Memory B cell (primary cell): Measurements from ENCODE around the gene NDUFA7.

Experiments used
- ATAC-seq: fragments of 150-1000 bp; cut with Tn5 transposase; 2 replicates; pipeline ENCODE4 v1.10.0; 2021; ENCODE audit warnings: low read depth, mild to moderate bottlenecking, moderate library complexity
- DNase-seq, 2 donors: peaks; one replicate each; pipeline ENCODE4 v3.0.0; 2022; ENCODE audit warnings: low spot score in 2 of 2
- H3K27ac Mint-ChIP-seq: one replicate; pipeline ENCODE4 v1.8.0; 2022; ENCODE audit warnings: mild to moderate bottlenecking, moderate library complexity, mixed read lengths
- H3K27me3 Mint-ChIP-seq: one replicate; pipeline ENCODE4 v1.8.0; 2022; ENCODE audit warnings: mixed read lengths
- H3K36me3 Mint-ChIP-seq: one replicate; pipeline ENCODE4 v1.8.0; 2022; ENCODE audit warnings: mild to moderate bottlenecking, mixed read lengths
- H3K4me1 Mint-ChIP-seq: one replicate; pipeline ENCODE4 v1.8.0; 2022; ENCODE audit warnings: mixed read lengths
- H3K4me3 Mint-ChIP-seq: one replicate; pipeline ENCODE4 v1.8.0; 2022; ENCODE audit warnings: mild to moderate bottlenecking, moderate library complexity, mixed read lengths
- H3K9me3 Mint-ChIP-seq: one replicate; pipeline ENCODE4 v1.8.0; 2022; ENCODE audit warnings: mixed read lengths

Gene NDUFA7

DNA sequence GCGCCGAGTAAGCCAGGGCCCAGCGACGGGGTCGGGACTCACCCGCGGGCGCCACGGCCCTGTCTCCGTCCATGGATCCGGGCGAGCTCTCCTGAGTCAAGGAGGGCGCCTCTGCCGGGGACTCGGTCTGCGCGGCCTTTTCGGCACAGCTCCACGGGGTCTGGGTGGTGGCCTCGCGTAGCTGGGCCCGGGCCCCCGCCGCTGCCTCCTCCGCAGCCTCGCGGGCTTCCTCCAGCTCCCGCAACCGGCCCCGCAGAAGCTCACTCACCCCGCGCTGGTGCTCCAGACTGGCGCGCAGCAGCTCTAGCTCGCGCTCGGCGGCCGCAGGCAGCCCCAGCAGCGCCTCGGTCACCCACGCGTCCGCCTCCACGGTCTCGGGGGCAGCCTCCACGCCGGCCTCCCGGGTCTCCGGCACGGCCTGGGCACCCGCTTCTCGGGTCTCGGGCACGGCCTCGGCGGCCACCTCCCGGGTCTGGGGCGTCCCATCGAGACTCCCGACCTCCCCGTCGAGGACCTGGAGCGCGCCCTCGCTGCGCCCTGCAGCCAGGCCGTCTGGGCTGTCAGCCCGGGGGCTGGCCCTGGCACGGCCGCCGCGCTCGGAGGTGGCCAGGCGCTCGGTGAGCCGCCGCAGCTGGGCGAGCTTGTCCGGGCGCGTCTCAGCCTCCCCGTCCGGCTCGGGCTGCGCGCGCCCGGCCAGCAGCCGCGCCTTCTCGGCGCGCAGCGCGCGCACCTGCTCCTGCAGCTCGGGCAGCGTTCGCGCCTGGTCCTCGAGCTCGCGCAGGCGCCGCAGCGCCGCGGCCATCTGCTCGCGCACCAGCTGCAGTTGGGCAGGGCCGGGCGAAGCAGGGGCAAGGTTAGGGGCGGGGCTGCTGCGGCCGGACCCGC is 13.5 kb upstream of the NDUFA7 start:
- Mint-ChIP-seq H3K27ac (no peak overlapping the region), H3K9me3 (no peaks in the 10 kb centered on the region), H3K4me1 (peaks cover 5% of the 10 kb centered on the region), H3K36me3 (no peaks in the 10 kb centered on the region), H3K27me3 (peaks cover 14% of the 10 kb centered on the region), H3K4me3 (no peak overlapping the region)
- peak; percentile 25 for ATAC-seq
- DNase-seq, result no peak

DNA sequence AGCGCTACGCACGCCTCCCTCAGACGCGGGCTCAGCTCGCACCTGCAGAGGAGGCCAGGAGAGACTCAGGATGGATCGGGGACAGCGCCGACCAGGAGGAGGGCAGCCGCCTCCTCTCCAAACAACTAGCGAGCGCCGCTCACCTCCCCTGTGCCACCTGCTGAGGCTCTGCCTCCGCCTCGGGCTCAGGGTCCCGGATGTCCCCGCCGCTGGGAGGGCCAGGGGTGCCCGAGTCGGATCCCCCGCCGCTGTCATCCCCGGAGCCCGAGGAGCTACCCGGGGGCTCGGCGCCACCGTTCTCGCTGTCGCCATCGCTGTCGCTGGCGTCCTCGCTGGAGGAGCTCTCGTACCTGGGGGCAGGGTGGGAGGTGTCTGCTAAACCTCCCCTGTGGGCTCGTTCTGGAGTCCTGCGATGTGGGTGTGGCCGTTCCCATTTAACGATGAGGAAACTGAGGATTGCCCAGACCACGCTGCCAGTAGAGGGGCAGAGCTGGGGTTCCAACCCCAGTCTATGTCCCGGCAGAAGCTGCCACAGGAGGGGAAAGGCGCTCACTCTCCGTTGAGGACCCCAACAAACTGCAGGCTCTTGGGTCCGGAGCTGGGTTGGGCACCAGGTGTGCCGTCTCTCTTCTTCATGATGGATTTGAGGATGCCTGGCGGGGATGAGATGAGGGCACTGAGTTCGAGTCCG is 12.7 kb upstream of the NDUFA7 start:
- Mint-ChIP-seq H3K27ac (no peak overlapping the region), H3K4me3 (peak overlapping the region; percentile 34), H3K4me1 (peaks cover 5% of the 10 kb centered on the region), H3K36me3 (no peaks in the 10 kb centered on the region), H3K9me3 (no peaks in the 10 kb centered on the region), H3K27me3 (peaks cover 13% of the 10 kb centered on the region)
- no peak for ATAC-seq
- DNase-seq, result no peak

DNA sequence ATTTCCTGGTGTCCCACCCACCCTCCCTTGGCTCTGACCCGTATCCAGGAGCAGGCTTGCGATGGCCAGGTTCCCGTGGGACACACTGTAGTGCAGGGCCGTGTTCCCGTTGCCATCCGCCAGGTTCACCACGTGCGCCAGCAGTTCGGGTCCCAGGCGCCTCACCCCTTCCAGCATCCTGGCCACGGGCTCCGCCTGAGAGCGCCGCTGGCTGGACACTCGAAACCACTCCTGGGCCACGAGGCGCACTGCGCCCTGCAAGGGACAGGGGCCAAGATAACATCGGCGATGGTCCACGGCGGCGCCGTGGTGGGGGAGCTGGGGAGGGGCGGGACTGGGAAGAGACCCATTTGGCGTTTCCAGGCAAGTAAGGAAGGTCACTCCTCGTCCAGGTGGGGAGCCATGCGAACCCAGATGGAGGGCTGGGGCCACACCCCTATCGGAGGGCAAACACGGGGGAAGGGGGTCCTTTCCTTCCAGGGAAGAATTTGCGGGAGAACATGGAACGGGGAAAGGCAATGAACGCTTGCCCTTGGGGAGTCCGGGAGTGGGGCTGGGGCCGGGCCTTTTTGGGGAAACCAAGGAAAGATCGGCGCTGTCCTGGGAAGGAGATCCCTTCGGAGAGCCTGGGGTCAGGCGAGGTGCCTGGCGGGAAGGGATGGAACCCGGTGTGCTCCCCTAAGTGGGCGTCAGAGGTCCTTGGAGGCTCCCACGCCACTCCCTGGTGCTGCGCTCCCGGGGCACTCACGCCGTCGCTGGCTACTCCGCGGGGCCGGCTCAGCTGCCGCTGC is 12.0 kb upstream of the NDUFA7 start:
- H3K4me3 Mint-ChIP-seq, result peak overlapping the region; percentile 21
- H3K9me3 Mint-ChIP-seq, result no peaks in the 10 kb centered on the region
- no peak for DNase-seq
- H3K27ac Mint-ChIP-seq, result no peak overlapping the region
- H3K36me3 Mint-ChIP-seq, result no peaks in the 10 kb centered on the region
- H3K4me1 Mint-ChIP-seq, result peaks cover 5% of the 10 kb centered on the region
- H3K27me3 Mint-ChIP-seq, result peaks cover 17% of the 10 kb centered on the region
- ATAC-seq, result no peak

DNA sequence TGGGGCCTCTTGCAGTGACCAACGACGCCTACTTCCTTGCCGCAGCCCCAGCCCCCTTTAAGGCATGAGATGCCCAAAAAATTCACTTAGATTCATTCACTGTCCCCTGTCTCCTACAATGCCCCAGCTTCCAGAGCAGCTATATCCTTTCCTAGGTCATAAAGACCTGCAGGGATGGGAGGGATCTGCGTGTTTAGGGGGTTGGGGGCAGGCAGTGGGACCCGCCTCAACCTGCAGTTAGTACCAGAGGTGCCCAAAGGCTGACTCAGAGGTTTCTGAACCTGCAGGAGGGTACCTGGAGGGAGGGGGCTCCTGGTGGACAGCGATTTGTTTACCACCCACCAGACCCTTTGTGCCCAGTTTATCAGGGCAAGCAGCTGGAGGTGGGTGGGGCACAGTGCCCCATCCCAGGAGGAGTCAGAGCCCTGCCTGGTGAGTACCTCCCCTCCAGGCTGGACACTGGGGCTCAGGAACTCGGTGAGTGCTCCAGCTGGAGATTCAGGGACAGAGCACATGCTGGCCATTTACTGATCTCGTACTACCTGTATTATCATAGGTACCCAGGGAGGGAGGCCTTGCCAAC is 10.2 kb upstream of the NDUFA7 start:
- no peak overlapping the region for H3K4me3 Mint-ChIP-seq
- peaks cover 15% of the 10 kb centered on the region for H3K27me3 Mint-ChIP-seq
- no peak overlapping the region for H3K27ac Mint-ChIP-seq
- H3K9me3 Mint-ChIP-seq, result no peaks in the 10 kb centered on the region
- H3K4me1 Mint-ChIP-seq, result peaks cover 5% of the 10 kb centered on the region
- H3K36me3 Mint-ChIP-seq, result peaks cover 2% of the 10 kb centered on the region
- no peak for ATAC-seq
- no peak for DNase-seq

DNA sequence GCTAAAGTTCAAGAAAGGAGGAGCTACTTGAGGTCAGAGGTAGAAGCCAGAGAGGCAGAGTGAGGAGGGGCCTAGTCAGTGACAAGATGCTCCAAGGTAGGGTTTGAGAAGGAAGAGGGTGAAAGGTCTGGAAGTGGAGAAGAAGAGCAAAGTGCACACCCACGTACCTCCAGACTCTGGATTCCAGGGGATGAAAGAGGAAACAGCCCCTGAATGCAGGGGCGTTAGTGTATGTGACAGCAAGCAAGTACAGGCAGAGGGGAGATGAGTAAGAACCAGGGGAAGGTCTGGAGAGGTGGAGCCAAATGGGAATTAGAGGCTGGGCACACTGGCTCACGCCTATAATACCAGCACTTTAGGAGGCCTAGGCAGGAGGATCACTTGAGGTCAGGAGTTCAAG is 8.8 kb upstream of the NDUFA7 start:
- no peak for DNase-seq
- no peak overlapping the region for H3K4me3 Mint-ChIP-seq
- H3K9me3 Mint-ChIP-seq, result no peaks in the 10 kb centered on the region
- H3K4me1 Mint-ChIP-seq, result peaks cover 2% of the 10 kb centered on the region
- peaks cover 2% of the 10 kb centered on the region for H3K36me3 Mint-ChIP-seq
- peaks cover 13% of the 10 kb centered on the region for H3K27me3 Mint-ChIP-seq
- H3K27ac Mint-ChIP-seq, result no peak overlapping the region
- no peak for ATAC-seq

DNA sequence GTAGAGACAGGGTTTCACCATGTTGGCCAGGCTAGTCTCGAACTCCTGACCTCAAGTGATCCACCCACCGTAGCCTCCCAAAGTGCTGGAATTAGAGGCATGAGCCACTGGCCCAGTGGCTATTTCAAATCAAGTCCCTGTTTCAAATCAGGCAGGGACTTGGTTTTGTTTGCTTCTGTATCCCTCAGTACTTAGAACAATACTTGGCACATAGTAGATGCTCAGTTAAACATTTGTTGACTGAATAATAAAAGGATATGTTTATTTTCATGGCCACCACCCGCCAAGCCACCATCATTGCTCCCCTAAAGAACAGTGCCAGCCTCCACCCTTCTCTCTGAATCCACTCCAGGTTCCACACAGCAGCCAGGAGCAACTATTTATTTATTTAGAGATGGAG is 4.3 kb upstream of the NDUFA7 start:
- DNase-seq (no peak), ATAC-seq (no peak)
- peaks cover 2% of the 10 kb centered on the region for H3K36me3 Mint-ChIP-seq
- H3K4me1 Mint-ChIP-seq, result peaks cover 12% of the 10 kb centered on the region
- H3K27ac Mint-ChIP-seq, result no peak overlapping the region
- peaks cover 11% of the 10 kb centered on the region for H3K27me3 Mint-ChIP-seq
- no peak overlapping the region for H3K4me3 Mint-ChIP-seq
- no peaks in the 10 kb centered on the region for H3K9me3 Mint-ChIP-seq

DNA sequence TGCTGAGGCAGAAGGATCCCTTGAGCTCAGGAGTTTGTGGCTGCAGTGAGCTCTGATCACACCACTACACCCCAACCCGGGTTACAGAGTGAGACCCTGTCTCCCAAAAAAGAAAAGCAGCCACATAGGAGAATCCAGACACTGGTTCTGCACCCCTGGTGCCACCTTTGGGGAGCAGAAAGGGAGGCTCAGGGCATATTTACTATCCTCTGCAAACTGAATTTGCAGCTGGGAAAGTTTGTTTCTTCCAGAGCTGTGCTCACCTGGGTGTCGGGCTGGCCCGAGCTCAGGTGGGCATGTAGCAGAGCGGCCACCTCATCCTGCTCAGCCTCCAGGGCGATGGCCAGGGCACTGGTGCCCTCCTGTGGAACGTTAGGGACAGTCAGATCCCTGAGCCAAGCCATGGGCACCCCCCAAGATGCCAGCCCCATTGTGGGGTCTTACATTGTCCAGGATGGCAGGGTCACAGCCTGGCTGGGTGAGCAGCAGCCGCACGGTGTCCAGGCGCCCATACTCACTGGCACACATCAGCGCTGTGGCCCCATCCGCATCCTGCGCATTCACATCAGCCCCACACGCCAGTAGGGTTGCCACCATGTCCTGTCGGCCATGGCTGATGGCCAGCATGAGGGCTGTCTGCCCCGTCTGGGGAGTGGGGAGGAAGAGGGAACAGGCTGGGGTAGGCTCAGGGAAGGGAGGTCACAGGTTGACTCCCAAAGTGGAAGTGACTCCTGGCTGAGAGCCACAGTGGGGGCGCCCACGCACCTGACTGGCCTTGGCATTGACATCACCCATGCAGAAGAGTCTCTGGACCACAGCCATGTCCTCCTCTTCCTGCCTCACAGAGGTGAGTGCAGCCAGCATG is 3.2 kb upstream of the NDUFA7 start:
- H3K27me3 Mint-ChIP-seq, result peaks cover 11% of the 10 kb centered on the region
- peaks cover 2% of the 10 kb centered on the region for H3K36me3 Mint-ChIP-seq
- H3K4me1 Mint-ChIP-seq, result peaks cover 18% of the 10 kb centered on the region
- H3K4me3 Mint-ChIP-seq, result no peak overlapping the region
- no peak overlapping the region for H3K27ac Mint-ChIP-seq
- H3K9me3 Mint-ChIP-seq, result no peaks in the 10 kb centered on the region
- no peak for DNase-seq
- no peak for ATAC-seq

DNA sequence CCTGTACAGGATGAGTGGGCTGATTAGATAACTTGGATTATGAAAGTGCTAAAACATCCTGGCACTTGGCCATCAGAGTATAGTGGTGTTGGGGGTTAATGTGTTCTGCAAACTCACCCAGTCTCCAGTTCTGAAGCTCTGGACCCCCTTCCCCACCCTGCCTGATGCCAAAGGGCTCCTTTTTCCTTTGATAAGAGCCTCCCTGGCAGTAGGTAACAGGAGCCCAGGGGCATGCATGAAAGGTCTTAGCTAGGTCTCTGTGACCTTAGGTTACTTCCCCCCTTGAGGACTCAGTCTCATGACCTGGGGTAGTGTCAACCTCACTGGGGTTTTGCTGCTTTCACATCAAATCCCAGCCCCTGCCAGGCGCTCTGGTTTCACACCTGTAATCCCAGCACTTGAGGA is 2.6 kb upstream of the NDUFA7 start:
- no peak overlapping the region for H3K27ac Mint-ChIP-seq
- peaks cover 2% of the 10 kb centered on the region for H3K36me3 Mint-ChIP-seq
- H3K9me3 Mint-ChIP-seq, result no peaks in the 10 kb centered on the region
- peaks cover 11% of the 10 kb centered on the region for H3K27me3 Mint-ChIP-seq
- no peak for DNase-seq
- H3K4me1 Mint-ChIP-seq, result peaks cover 18% of the 10 kb centered on the region
- H3K4me3 Mint-ChIP-seq, result peak overlapping the region; percentile 14
- no peak for ATAC-seq

DNA sequence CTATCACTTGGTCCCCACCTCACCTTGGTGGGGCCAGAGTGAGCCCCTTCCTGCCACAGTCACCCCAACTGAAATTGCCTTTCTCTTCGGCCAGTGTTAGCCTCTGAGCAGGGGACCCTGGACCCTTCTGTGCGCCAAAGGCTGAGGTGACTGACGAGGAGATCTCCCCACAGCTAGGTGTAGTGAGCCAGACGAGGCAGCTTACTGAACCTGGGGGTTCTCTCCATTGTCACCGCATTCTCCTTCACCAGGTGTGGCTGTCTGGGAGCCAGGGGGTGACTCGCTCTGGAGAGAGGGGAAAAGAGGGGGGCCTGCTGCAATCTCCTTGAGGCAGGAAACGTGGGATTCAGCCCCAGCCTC is 1.4 kb upstream of the NDUFA7 start:
- H3K36me3 Mint-ChIP-seq, result peaks cover 2% of the 10 kb centered on the region
- DNase-seq (no peak), ATAC-seq (no peak)
- H3K27me3 Mint-ChIP-seq, result peaks cover 4% of the 10 kb centered on the region
- H3K4me1 Mint-ChIP-seq, result peaks cover 18% of the 10 kb centered on the region
- H3K4me3 Mint-ChIP-seq, result peak overlapping the region; percentile 100
- peak overlapping the region; percentile 99 for H3K27ac Mint-ChIP-seq
- H3K9me3 Mint-ChIP-seq, result no peaks in the 10 kb centered on the region

DNA sequence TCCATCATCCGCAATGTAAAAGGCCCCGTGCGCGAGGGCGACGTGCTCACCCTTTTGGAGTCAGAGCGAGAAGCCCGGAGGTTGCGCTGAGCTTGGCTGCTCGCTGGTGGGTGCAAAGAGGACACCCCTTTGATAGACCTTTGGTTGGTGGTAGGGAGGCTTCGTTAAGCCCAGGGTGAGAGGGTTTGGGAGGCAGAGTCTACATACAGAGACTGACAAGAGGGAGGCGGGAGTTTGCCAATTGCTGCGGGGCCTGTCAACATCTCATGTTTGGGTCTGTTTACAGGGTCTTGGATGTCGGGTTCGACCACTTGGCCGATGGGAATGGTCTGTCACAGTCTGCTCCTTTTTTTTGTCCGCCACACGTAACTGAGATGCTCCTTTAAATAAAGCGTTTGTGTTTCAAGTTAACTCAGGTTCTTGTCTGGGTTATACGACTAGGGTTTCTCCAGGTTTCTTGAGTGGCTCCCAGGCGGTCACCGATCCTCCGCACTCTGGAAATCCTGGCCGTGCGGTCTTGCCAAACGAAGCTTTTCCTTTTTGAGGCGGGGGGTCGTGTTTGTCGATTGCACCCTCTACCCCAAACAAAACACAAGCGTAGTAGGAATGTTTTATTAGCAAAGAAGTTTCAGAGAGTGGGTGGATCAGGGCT is 937 bp upstream of the NDUFA7 start:
- Mint-ChIP-seq H3K4me1 (peaks cover 18% of the 10 kb centered on the region), H3K36me3 (peaks cover 2% of the 10 kb centered on the region), H3K4me3 (peak overlapping the region; percentile 100), H3K27ac (peak overlapping the region; percentile 99), H3K27me3 (peaks cover 4% of the 10 kb centered on the region), H3K9me3 (no peaks in the 10 kb centered on the region)
- ATAC-seq (no peak), DNase-seq (no peak)

DNA sequence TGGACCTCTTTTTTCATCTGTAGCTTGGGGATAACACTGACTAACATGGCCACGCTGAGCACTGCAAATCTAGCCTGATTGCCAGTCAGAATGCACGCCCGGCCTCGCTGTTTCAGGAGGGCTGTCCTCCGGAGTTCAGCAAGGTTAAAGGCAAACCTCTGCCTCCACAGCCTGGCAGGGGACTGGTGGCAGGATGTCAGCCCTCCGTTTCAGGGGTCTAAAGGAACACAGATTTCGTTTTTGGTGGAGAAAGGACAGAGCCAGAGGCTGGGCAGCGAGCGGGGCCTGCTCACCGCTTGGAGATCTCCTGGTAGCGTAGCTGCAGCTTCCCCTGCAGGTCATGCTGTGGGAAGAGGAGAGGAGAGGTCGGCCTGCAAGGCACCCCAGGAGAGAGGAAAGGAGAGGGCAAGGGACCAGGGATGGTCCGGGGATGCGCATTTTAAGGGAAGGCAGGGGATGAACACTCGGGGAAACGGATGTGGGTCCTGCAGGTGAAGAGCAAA is 560 bp downstream of the NDUFA7 start:
- H3K27ac Mint-ChIP-seq, result peak overlapping the region; percentile 99
- H3K9me3 Mint-ChIP-seq, result no peaks in the 10 kb centered on the region
- peaks cover 4% of the 10 kb centered on the region for H3K36me3 Mint-ChIP-seq
- H3K4me1 Mint-ChIP-seq, result peaks cover 18% of the 10 kb centered on the region
- ATAC-seq (no peak), DNase-seq (no peak)
- peak overlapping the region; percentile 100 for H3K4me3 Mint-ChIP-seq
- H3K27me3 Mint-ChIP-seq, result no peaks in the 10 kb centered on the region

DNA sequence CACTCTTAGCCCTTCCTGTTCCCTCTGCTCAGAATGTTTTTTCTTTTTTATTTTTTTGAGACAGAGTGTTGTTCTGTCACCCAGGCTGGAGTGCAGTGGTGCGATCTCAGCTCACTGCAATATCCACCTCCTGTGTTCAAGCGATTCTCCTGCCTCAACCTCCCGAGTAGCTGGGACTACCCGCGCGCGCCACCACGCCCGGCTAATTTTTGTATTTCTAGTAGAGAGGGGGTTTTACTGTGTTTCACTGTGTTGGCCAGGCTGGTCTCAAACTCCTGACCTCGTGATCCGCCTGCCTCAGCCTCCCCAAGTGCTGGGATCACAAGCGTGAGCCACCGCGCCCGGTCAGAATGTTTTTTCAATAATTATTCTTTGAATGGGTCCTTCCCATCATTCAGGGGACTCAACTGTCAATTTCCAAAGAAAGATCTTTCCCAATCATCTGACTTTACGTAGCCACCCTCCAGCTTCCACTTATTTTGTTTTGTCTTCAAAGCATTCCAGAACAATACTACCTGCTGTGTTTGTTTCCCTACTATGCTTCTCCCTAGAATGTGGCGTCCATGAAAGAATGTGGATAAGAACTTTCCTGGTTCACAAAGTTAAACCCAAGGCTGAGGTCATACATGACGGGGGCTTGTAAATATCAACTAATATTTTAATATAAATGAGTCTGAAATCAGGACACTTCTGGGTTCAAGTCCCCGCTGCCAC is 1.2 kb downstream of the NDUFA7 start:
- H3K9me3 Mint-ChIP-seq, result no peaks in the 10 kb centered on the region

More for the DNA sequence above, 1.2 kb downstream of the NDUFA7 start:
- peaks cover 8% of the 10 kb centered on the region for H3K36me3 Mint-ChIP-seq
- H3K27ac Mint-ChIP-seq, result peak overlapping the region; percentile 99
- H3K4me3 Mint-ChIP-seq, result peak overlapping the region; percentile 100
- peaks cover 18% of the 10 kb centered on the region for H3K4me1 Mint-ChIP-seq
- ATAC-seq, result no peak
- H3K27me3 Mint-ChIP-seq, result no peaks in the 10 kb centered on the region
- DNase-seq, result no peak
